ENCODE results near the gene SPOCK1. TPM values are rescaled to one million over a fixed set of nuclear protein-coding genes. Genes with fewer than 3 reads are reported as not detected.

SPOCK1 gene
- total and polyA plus RNA-seq, 9 of the 15 experiments (the other 6 are each of a cell fraction or from before 2014, with no cell fraction given), result 0.01 to 0.35 (median 0.04) TPM; not detected in 6

- H3K9ac ChIP-seq (ENCODE audit: insufficient read depth in 1 of 2, low read depth in 2 of 2, low read length in 2 of 2), result no peak overlapping the region
- no peak for TF ChIP-seq JUNB (CRISPR knock-in tag; conservative IDR thresholded peaks at IDR 0.05)
- DNase-seq (ENCODE audit: extremely low read depth in 1 of 4, low spot score in 3 of 4) (no peak), ATAC-seq (no peak), FAIRE-seq (no peak)
- H3K4me1 ChIP-seq (replicated peaks in 1 of 2; ENCODE audit: control insufficient read depth in 2 of 2, insufficient read depth in 2 of 2, low read length in 2 of 2), result no peaks in the 10 kb centered on the region
- in situ Hi-C loops (cut with MboI), result no loop called here
- H3K36me3 ChIP-seq (ENCODE audit: control insufficient read depth, insufficient read depth, low read length), result no peaks in the 10 kb centered on the region
- H3K9me1 ChIP-seq (ENCODE audit: control insufficient read depth, insufficient read depth, low read length), result no peaks in the 10 kb centered on the region
- no TSS peak for BruUV-seq (replicated peaks)
- H3K27me3 ChIP-seq (ENCODE audit: control insufficient read depth in 2 of 2, insufficient read depth in 2 of 2, low read length in 2 of 2), result no peaks in the 10 kb centered on the region
- H4K20me1 ChIP-seq (replicated peaks; ENCODE audit: control insufficient read depth, insufficient read depth, low read length), result no peaks in the 10 kb centered on the region
- no peak overlapping the region for H3K27ac ChIP-seq (ENCODE audit: extremely low read depth, low read depth, low read length)
- ChIA-PET POLR2A (no interaction called here), CTCF (ENCODE audit: low intra/inter-chr PET ratio) (no interaction called here)
- H3K79me2 ChIP-seq (ENCODE audit: control insufficient read depth, insufficient read depth, low read length), result no peaks in the 10 kb centered on the region
- H3K4me2 ChIP-seq (ENCODE audit: insufficient read depth, low read length), result no peak overlapping the region
- H2AFZ ChIP-seq (ENCODE audit: low read depth, low read length), result no peak overlapping the region
- WGBS (ENCODE audit: insufficient coverage, low coverage, missing lambda C conversion rate), result 0% methylated on average over 10 of the region's 10 CpGs
- no peaks in the 10 kb centered on the region for H3K9me3 ChIP-seq (replicated peaks; ENCODE audit: control insufficient read depth, insufficient read depth, low read depth, low read length)
- no peak overlapping the region for H3K4me3 ChIP-seq
- intact Hi-C loops (cut with micrococcal nuclease), result no loop called here
These were observed 263.9 kb downstream of the SPOCK1 start for GRCh38 chr5:137234973-137235943.

DNA sequence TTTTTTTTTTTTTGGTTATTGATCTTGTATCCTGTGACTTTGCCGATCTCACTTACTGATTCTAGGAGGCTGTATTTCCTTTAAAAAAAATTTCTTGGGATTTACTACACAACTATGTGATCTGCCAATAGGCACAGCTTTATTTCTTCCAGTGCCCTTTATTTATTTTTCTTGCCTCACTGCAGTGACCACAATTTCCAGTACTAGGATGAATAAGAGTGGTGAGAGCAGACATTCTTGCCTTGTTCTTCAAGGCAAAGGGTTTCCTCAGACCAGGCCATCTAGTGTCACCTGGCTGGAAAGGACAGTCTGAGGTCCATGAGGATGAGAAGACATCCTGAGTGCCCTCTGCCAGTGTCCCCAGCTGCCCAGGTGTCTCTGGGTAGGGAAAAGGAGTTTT lies 265.4 kb downstream of the SPOCK1 start:
- H3K27me3 ChIP-seq (ENCODE audit: control insufficient read depth in 2 of 2, insufficient read depth in 2 of 2, low read length in 2 of 2), result no peaks in the 10 kb centered on the region
- no peak for FAIRE-seq
- intact Hi-C loops (cut with micrococcal nuclease), result no loop called here
- H3K9me3 ChIP-seq (replicated peaks; ENCODE audit: control insufficient read depth, insufficient read depth, low read depth, low read length), result no peaks in the 10 kb centered on the region
- no peak overlapping the region for H2AFZ ChIP-seq (ENCODE audit: low read depth, low read length)
- H3K4me3 ChIP-seq, result no peak overlapping the region
- ATAC-seq, result no peak
- 0% methylated on average over 1 of the region's 1 CpG for WGBS (ENCODE audit: insufficient coverage, low coverage, missing lambda C conversion rate)
- BruUV-seq (replicated peaks), result no TSS peak
- CTCF ChIA-PET (ENCODE audit: low intra/inter-chr PET ratio), result no interaction called here
- H3K36me3 ChIP-seq (ENCODE audit: control insufficient read depth, insufficient read depth, low read length), result no peaks in the 10 kb centered on the region
- no peaks in the 10 kb centered on the region for H3K4me1 ChIP-seq (replicated peaks in 1 of 2; ENCODE audit: control insufficient read depth in 2 of 2, insufficient read depth in 2 of 2, low read length in 2 of 2)
- H4K20me1 ChIP-seq (replicated peaks; ENCODE audit: control insufficient read depth, insufficient read depth, low read length), result no peaks in the 10 kb centered on the region
- H3K4me2 ChIP-seq (ENCODE audit: insufficient read depth, low read length), result no peak overlapping the region
- no peak for DNase-seq (ENCODE audit: extremely low read depth in 1 of 4, low spot score in 3 of 4)
- no peaks in the 10 kb centered on the region for H3K79me2 ChIP-seq (ENCODE audit: control insufficient read depth, insufficient read depth, low read length)
- H3K9me1 ChIP-seq (ENCODE audit: control insufficient read depth, insufficient read depth, low read length), result no peaks in the 10 kb centered on the region
- no peak overlapping the region for H3K27ac ChIP-seq (ENCODE audit: extremely low read depth, low read depth, low read length)
- in situ Hi-C loops (cut with MboI), result no loop called here
- POLR2A ChIA-PET, result interaction anchor here (1.1 kb wide), 1 partner anchor 15 kb away, joined by 3 read pairs; no protein-coding TSS in a partner anchor
- no peak overlapping the region for H3K9ac ChIP-seq (ENCODE audit: insufficient read depth in 1 of 2, low read depth in 2 of 2, low read length in 2 of 2)
- TF ChIP-seq ATF1 (CRISPR knock-in tag; IDR thresholded peaks at IDR 0.05) (no peak), ATF1 (tag; IDR thresholded peaks at IDR 0.05) (no peak), ZNF644 (tag; IDR thresholded peaks at IDR 0.05; ENCODE audit: low read depth) (no peak), PURB (CRISPR knock-in tag; IDR thresholded peaks at IDR 0.05; ENCODE audit: low read depth) (no peak), NCOA1 (IDR thresholded peaks at IDR 0.05; ENCODE audit: low read depth) (no peak), HDAC8 (tag; IDR thresholded peaks at IDR 0.05) (no peak), CBFB (CRISPR knock-in tag; IDR thresholded peaks at IDR 0.05) (no peak), TAF7 (tag; IDR thresholded peaks at IDR 0.05) (no peak), CCAR2 (IDR thresholded peaks at IDR 0.05; ENCODE audit: low read depth, low read length) (no peak)
- TF ChIP-seq, protein P1, sequence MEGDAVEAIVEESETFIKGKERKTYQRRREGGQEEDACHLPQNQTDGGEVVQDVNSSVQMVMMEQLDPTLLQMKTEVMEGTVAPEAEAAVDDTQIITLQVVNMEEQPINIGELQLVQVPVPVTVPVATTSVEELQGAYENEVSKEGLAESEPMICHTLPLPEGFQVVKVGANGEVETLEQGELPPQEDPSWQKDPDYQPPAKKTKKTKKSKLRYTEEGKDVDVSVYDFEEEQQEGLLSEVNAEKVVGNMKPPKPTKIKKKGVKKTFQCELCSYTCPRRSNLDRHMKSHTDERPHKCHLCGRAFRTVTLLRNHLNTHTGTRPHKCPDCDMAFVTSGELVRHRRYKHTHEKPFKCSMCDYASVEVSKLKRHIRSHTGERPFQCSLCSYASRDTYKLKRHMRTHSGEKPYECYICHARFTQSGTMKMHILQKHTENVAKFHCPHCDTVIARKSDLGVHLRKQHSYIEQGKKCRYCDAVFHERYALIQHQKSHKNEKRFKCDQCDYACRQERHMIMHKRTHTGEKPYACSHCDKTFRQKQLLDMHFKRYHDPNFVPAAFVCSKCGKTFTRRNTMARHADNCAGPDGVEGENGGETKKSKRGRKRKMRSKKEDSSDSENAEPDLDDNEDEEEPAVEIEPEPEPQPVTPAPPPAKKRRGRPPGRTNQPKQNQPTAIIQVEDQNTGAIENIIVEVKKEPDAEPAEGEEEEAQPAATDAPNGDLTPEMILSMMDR (IDR thresholded peaks at IDR 0.05 in 2 of 3, conservative IDR thresholded peaks at IDR 0.05 in 1 of 3; ENCODE audit: insufficient read depth in 2 of 3, low read depth in 1 of 3, low read length in 3 of 3), result no peak
- TF ChIP-seq, protein P2, sequence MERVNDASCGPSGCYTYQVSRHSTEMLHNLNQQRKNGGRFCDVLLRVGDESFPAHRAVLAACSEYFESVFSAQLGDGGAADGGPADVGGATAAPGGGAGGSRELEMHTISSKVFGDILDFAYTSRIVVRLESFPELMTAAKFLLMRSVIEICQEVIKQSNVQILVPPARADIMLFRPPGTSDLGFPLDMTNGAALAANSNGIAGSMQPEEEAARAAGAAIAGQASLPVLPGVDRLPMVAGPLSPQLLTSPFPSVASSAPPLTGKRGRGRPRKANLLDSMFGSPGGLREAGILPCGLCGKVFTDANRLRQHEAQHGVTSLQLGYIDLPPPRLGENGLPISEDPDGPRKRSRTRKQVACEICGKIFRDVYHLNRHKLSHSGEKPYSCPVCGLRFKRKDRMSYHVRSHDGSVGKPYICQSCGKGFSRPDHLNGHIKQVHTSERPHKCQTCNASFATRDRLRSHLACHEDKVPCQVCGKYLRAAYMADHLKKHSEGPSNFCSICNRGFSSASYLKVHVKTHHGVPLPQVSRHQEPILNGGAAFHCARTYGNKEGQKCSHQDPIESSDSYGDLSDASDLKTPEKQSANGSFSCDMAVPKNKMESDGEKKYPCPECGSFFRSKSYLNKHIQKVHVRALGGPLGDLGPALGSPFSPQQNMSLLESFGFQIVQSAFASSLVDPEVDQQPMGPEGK (CRISPR knock-in tag; IDR thresholded peaks at IDR 0.05; ENCODE audit: borderline replicate concordance), result no peak
